Liver (tissue), 3 donors: ENCODE measurements around the gene BHLHE23.

ENCODE experiments used
- ATF3 ChIP-seq: IDR thresholded peaks from 2 replicates; pipeline ENCODE4 v1.6.1; 2016; ENCODE audit warnings: antibody characterized with exemption
- CTCF ChIP-seq: fragments of 150-350 bp; IDR thresholded peaks from 2 replicates; pipeline ENCODE4 v1.5.1; 2017; ENCODE audit warnings: improper control_type of control experiment, low read depth, low read length; ENCODE audit not compliant: missing input control
- EGR1 ChIP-seq, 2 donors: IDR thresholded peaks; 2 replicates each; pipeline ENCODE4 v1.6.1; 2016 to 2018; ENCODE audit warnings: antibody characterized with exemption in 2 of 2, low read depth in 2 of 2
- FOXA1 ChIP-seq: IDR thresholded peaks from 2 replicates; pipeline ENCODE4 v1.6.1; 2016; ENCODE audit warnings: antibody characterized with exemption
- HNF4G ChIP-seq: IDR thresholded peaks from 2 replicates; pipeline ENCODE4 v1.6.1; 2016; ENCODE audit warnings: antibody characterized with exemption
- JUND ChIP-seq, 2 donors: IDR thresholded peaks; 2 replicates each; pipeline ENCODE4 v1.6.1; 2016; ENCODE audit warnings: antibody characterized with exemption in 2 of 2
- MAX ChIP-seq: IDR thresholded peaks from 2 replicates; pipeline ENCODE4 v1.6.1; 2016; ENCODE audit warnings: antibody characterized with exemption
- RAD21 ChIP-seq, 2 donors: IDR thresholded peaks; 2 replicates each; pipeline ENCODE4 v1.6.1; 2016; ENCODE audit warnings: antibody characterized with exemption in 2 of 2, mild to moderate bottlenecking in 2 of 2
- REST ChIP-seq: IDR thresholded peaks from 2 replicates; pipeline ENCODE4 v1.6.1; 2016; ENCODE audit warnings: antibody characterized with exemption, mild to moderate bottlenecking
- RXRA ChIP-seq, 2 donors: IDR thresholded peaks; 2 replicates each; pipeline ENCODE4 v1.6.1; 2017 to 2018; ENCODE audit warnings: antibody characterized with exemption in 2 of 2, mild to moderate bottlenecking in 1 of 2
- SP1 ChIP-seq: IDR thresholded peaks from 2 replicates; pipeline ENCODE4 v1.6.1; 2018; ENCODE audit warnings: antibody characterized with exemption, mild to moderate bottlenecking
- TAF1 ChIP-seq: conservative IDR thresholded peaks from 2 replicates; pipeline ENCODE4 v1.6.1; 2016; ENCODE audit warnings: antibody characterized with exemption, mild to moderate bottlenecking
- YY1 ChIP-seq: IDR thresholded peaks from 2 replicates; pipeline ENCODE4 v1.6.1; 2016; ENCODE audit warnings: antibody characterized with exemption, mild to moderate bottlenecking
- donor health status: healthy.
- donor health status: healthy.

GRCh38 chr20:62971950-62972844 is 34.6 kb downstream of the BHLHE23 start:
- TF ChIP-seq REST (no peak), CTCF (peak; percentile 93), RXRA (IDR thresholded peaks at IDR 0.05) (no peak), TAF1 (no peak), RAD21 (IDR thresholded peaks at IDR 0.05) (peak; percentile 89 to 96), EGR1 (IDR thresholded peaks at IDR 0.05; ENCODE audit: low read depth in 2 of 2) (no peak), SP1 (no peak), ATF3 (no peak), YY1 (no peak), MAX (no peak), HNF4G (no peak), JUND (IDR thresholded peaks at IDR 0.05) (no peak), FOXA1 (no peak)
